GM18909 (cell line): ENCODE results near the gene SNN.

Experiments
- ATAC-seq: cut with Tn5 transposase; IDR thresholded peaks from one replicate; pipeline ENCODE4 v1.9.1; 2021; ENCODE audit warnings: mild to moderate bottlenecking; ENCODE audit not compliant: unreplicated experiment, poor library complexity

The SNN gene

GRCh38 chr16:11667824-11668622 lies at the start of gene SNN:
Gene SNN (plus strand): TSS chr16:11668455. CDS start chr16:11676060, 7,605 bp downstream.
- ATAC-seq: peak; percentile 66

GRCh38 chr16:11619327-11619851 lies 48.9 kb upstream of the SNN start:
- peak; percentile 60 for ATAC-seq

- no peak for ATAC-seq
These were observed 47.8 kb upstream of the SNN start for GRCh38 chr16:11620243-11621003.

- ATAC-seq: no peak
These were observed 46.7 kb upstream of the SNN start for GRCh38 chr16:11621539-11621919.

- no peak for ATAC-seq
These were observed 46.2 kb upstream of the SNN start for GRCh38 chr16:11621920-11622651.

GRCh38 chr16:11624205-11624604 lies 44.0 kb upstream of the SNN start:
- ATAC-seq: no peak

- no peak for ATAC-seq
These were observed 43.3 kb upstream of the SNN start for GRCh38 chr16:11624636-11625607.

- ATAC-seq: no peak
These were observed 42.5 kb upstream of the SNN start for GRCh38 chr16:11625769-11626168.

- no peak for ATAC-seq
These were observed 41.5 kb upstream of the SNN start for GRCh38 chr16:11626657-11627291.

GRCh38 chr16:11627292-11627663 lies 41.0 kb upstream of the SNN start:
- no peak for ATAC-seq

- no peak for ATAC-seq
These were observed 40.3 kb upstream of the SNN start for GRCh38 chr16:11627822-11628457.

- no peak for ATAC-seq
These were observed 38.9 kb upstream of the SNN start for GRCh38 chr16:11629071-11630030.

- ATAC-seq: no peak
These were observed 38.0 kb upstream of the SNN start for GRCh38 chr16:11630046-11630767.

GRCh38 chr16:11630768-11631056 lies 37.5 kb upstream of the SNN start:
- ATAC-seq: no peak

- no peak for ATAC-seq
These were observed 37.0 kb upstream of the SNN start for GRCh38 chr16:11631214-11631613.

- ATAC-seq: no peak
These were observed 35.8 kb upstream of the SNN start for GRCh38 chr16:11632455-11632939.

- ATAC-seq: no peak
These were observed 35.1 kb upstream of the SNN start for GRCh38 chr16:11633113-11633512.
